IPS-NIHi7 (cell line): Measurements from ENCODE around the gene PARD3B.
A peak's percentile ranks its signal among the peaks of the same experiment; 100 is the strongest.

Experiments used
- DNase-seq: peaks from one replicate; pipeline ENCODE4 v3.0.0; 2012; ENCODE audit warnings: mixed read lengths; ENCODE audit errors: extremely low spot score

Gene PARD3B, protein sequence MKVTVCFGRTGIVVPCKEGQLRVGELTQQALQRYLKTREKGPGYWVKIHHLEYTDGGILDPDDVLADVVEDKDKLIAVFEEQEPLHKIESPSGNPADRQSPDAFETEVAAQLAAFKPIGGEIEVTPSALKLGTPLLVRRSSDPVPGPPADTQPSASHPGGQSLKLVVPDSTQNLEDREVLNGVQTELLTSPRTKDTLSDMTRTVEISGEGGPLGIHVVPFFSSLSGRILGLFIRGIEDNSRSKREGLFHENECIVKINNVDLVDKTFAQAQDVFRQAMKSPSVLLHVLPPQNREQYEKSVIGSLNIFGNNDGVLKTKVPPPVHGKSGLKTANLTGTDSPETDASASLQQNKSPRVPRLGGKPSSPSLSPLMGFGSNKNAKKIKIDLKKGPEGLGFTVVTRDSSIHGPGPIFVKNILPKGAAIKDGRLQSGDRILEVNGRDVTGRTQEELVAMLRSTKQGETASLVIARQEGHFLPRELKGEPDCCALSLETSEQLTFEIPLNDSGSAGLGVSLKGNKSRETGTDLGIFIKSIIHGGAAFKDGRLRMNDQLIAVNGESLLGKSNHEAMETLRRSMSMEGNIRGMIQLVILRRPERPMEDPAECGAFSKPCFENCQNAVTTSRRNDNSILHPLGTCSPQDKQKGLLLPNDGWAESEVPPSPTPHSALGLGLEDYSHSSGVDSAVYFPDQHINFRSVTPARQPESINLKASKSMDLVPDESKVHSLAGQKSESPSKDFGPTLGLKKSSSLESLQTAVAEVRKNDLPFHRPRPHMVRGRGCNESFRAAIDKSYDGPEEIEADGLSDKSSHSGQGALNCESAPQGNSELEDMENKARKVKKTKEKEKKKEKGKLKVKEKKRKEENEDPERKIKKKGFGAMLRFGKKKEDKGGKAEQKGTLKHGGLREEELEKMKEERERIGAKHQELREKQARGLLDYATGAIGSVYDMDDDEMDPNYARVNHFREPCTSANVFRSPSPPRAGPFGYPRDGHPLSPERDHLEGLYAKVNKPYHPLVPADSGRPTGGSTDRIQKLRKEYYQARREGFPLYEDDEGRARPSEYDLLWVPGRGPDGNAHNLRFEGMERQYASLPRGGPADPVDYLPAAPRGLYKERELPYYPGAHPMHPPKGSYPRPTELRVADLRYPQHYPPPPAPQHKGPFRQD (N-terminal part only)

GRCh38 chr2:204544961-204545860 is at the start of gene PARD3B:
Gene PARD3B, plus strand, starts transcription at chr2:204545475. Its CDS starts 525 bp downstream, at chr2:204546000.
- peak; percentile 79 for DNase-seq

DNA sequence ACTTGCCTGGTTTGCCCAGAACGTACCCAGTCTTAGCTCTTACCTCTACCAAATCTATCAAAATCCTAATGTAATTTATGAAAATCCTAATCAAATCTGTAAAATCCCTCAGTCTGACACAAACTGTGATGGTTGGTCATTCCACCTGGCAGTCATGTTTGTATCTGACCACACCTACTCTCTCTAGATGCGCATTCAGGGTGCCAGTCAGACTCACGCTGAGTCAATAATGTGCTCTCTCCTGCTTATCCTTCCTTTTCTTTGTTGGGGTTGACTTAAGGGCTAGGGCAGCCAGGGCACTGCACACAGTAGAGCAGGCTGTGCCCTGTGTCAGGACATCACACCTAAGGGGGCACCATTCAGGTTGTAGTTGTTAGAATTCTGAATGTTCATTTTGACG is 48.5 kb upstream of the PARD3B start:
- no peak for DNase-seq

GRCh38 chr2:204497855-204498254 is 47.4 kb upstream of the PARD3B start:
- no peak for DNase-seq

GRCh38 chr2:204498291-204498690 is 47.0 kb upstream of the PARD3B start:
- no peak for DNase-seq

GRCh38 chr2:204503869-204504268 is 41.4 kb upstream of the PARD3B start:
- DNase-seq = no peak

GRCh38 chr2:204504594-204504993 is 40.7 kb upstream of the PARD3B start:
- no peak for DNase-seq

DNA sequence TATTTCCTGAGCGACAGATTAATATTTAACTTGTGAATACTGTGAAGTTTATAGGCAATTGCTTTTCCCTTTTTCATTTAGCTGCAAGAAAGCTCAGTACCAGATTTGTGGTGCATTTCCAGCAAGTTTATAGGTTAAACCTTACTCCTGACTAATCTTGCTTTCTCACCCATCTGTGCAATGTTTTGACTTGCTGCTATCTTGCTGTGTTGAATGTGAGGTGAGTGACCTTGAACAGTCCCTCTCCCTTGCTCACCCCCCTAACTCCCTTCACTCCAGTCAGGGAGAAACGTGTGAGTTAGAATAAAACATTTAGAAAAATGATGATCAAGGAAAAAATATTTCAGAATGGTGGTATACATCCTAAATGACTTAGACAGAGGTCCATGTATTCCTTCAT is 39.8 kb upstream of the PARD3B start:
- no peak for DNase-seq

DNA sequence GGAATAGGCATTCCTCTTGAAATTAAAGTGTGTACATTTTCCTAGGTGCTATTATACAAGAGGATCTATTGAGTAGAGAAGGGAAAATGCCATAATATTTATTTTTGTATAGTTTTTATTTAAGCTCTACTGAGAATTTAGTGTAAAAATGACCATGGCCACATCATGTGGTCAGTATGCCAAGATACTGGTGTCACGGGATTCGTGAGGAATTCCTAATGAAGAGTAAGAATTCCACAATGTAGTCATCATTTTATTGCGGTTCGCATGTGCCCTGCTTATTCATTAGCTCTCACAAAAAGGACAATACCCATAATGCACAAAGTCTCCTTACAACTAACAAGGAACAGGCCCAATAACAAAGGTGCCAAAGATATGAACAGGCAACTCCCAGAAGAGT is 39.3 kb upstream of the PARD3B start:
- DNase-seq = no peak

GRCh38 chr2:204507636-204508035 is 37.6 kb upstream of the PARD3B start:
- no peak for DNase-seq

DNA sequence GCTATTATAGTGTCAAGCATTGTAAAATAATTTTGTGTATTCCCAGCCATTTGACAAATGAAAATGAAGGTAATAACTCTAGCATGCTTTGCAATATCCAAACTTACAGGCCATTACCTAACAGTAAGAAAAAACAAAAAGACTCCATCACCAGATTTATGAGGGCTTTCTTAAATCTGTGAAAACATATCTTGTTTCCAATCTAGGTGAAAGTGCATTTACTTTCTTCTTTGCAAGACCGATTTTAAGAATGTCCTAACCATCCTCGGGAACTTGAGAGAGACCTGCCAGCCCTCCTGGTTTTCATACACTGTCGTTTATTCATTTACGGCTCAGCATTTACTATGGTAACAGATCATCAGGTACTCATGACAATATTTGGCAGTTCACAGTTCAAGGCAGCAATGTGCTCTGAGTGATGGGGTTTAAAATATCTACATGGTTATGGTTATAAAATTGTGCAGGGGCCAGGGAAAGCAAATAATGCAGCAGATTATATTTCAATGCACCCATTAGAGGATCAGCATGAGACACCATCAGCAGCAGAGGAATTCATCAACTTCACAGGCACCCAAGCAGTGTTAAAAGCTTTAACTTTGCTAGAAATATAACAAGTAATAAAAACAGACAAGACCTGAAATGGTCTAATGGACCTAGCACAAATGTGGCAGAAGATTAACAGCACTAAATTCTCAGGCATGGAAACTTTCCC is 34.4 kb upstream of the PARD3B start:
- no peak for DNase-seq

- DNase-seq = no peak
Measured at GRCh38 chr2:204514439-204514838, 30.8 kb upstream of the PARD3B start.

DNA sequence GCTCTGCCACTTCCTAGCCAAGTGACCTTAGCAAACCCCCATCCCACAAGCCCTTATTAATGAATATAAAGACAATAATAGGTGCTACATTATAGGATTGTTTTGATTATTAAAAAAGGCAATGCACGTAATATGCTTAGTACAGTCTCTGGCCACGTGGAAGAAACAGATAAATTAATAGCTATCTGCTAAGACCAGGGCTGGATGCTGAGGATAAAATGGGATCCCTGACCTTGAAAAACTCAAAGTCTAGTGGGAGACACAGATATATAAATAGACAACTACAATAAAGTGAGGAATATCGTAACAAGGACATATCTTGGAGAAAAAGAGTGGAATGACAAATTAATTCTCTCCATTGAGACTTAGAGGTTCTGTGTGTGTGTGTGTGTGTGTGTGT is 29.9 kb upstream of the PARD3B start:
- DNase-seq = no peak

- no peak for DNase-seq
Measured at GRCh38 chr2:204517154-204517553, 28.1 kb upstream of the PARD3B start.

DNA sequence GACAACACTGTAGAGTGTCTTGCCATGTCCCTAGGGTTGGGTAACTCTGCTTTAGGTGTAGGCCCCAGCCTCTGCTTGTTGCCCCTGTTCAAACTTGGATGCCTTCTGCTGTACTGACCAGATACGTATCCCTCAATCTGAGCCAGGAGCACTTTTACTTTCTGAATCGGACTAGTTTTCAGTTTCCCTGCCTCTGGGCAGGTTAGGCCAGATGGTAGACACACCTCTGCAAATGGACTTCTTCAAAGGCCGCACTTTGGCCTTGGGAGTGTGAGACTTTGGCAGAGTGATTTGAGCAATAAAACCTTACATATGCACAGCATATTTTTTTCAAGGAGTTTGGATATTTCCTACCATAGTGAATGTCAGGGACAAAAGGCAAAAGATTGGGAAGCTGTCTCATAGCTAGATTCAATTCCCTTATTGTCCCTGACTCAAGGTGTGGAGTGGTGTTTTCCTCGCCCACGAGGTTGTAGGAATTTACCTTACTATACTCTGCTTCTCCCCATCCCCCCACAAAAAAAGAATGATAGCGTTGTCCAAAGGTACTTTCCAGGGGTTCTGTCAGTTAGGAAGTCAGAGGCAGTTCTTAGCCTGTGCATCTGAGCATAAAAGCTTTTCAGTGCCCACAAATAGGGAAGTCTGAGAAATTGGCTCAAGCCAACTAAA is 15.3 kb upstream of the PARD3B start:
- DNase-seq = no peak

GRCh38 chr2:204530464-204530805 is 14.8 kb upstream of the PARD3B start:
- DNase-seq = no peak

DNA sequence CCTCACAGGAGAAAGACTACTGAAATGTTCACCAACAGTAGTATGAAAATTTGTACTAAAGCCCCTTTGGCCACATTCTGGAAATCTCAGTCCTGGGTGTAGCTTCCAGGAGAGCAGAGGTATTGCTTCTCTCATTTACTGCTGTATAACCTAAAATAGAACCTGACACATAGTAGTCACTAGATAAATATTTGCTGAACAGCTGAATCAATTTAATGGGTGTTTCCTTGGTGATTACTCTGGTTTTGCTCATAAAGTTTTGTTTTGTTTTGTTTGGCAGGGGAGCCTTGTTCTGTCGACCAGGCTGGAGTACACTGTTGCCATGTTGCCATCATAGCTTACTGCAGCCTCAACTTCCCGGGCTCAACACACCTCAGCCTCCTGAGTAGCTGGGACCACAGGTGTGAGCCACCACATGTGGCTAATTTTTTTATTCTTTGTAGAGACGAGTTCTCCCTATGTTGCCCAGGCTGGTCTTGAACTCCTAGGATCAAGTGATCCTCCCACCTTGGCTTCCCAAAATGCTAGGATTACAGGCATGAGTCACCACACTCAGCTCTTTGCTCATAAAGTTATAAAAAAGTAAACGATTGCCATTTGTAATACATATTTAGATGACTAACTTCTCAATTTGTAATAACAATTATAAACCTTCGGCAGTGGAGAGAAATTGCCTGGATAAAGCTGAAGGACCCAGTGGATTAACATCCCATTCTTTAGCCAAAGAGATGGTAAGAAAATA is 11.5 kb upstream of the PARD3B start:
- DNase-seq = no peak

- DNase-seq = no peak
Measured at GRCh38 chr2:204535356-204535755, 9.9 kb upstream of the PARD3B start.

DNA sequence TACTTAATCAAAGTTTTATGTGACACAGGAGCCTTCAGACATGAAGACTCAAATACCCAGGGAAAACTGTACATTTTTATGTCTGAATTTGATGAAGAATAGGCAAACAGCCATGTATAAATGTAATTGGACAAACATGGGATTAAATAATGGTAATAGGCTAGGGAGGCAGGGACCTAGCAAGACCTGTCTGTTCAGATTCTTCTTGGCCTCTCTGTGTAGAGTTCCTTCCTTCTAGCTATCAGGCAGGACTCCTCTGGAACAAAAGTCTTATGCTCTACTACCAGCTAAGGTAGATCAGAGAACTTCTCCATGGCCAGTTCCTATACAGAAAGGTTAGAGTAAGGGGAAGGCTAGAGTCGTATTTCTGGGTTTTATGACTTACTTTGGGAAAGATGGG is 9.5 kb upstream of the PARD3B start:
- no peak for DNase-seq
